ENCODE data around the gene POLRMT. TPM values are rescaled to one million over a fixed set of nuclear protein-coding genes. Genes with fewer than 3 reads are reported as not detected.
A peak's percentile ranks its signal among the peaks of the same experiment; 100 is the strongest.

Gene POLRMT
- total and polyA plus RNA-seq, 7 donors: 61.7 to 99.8 (median 78.8) TPM

- ATAC-seq (no peak), DNase-seq (no peak)
- Histone ChIP-seq H3K36me3 (ENCODE audit: insufficient read depth in 1 of 2, low read depth in 1 of 2) (peaks cover 8 to 35% of the 10 kb centered on the region in 2 donors), H3K4me1 (peaks cover under 1% of the 10 kb centered on the region), H3K27ac (no peak overlapping the region), H3K4me3 (no peak overlapping the region), H3K27me3 (ENCODE audit: insufficient read depth in 3 of 3, low read length in 2 of 3) (no peaks in the 10 kb centered on the region), H3K9me3 (no peaks in the 10 kb centered on the region)
- WGBS, 3 donors: 67 to 79% (median 69%) methylated on average over 27 to 28 of the region's 28 CpGs
- intact Hi-C loops (cut with DNase I): no loop called here
- no peak for TF ChIP-seq CTCF (IDR thresholded peaks at IDR 0.05)
These were observed 11.0 kb upstream of the POLRMT start for GRCh38 chr19:644363-644762.

GRCh38 chr19:643736-644135 lies 10.4 kb upstream of the POLRMT start:
- Histone ChIP-seq H3K9me3 (no peaks in the 10 kb centered on the region), H3K4me1 (peaks cover 7% of the 10 kb centered on the region), H3K27me3 (ENCODE audit: insufficient read depth in 3 of 3, low read length in 2 of 3) (no peaks in the 10 kb centered on the region), H3K36me3 (ENCODE audit: insufficient read depth in 1 of 2, low read depth in 1 of 2) (peaks cover 8 to 29% of the 10 kb centered on the region in 2 donors), H3K4me3 (no peak overlapping the region), H3K27ac (no peak overlapping the region)
- TF ChIP-seq CTCF (IDR thresholded peaks at IDR 0.05): no peak
- DNase-seq (peak in 1 of 2 donors; percentile 12), ATAC-seq (no peak)
- intact Hi-C loops (cut with DNase I): no loop called here
- 84 to 87% (median 85%) methylated on average over 21 to 24 of the region's 24 CpGs for WGBS, 3 donors

- no peak for TF ChIP-seq CTCF (IDR thresholded peaks at IDR 0.05)
- H3K27me3 ChIP-seq (ENCODE audit: insufficient read depth in 3 of 3, low read length in 2 of 3): no peaks in the 10 kb centered on the region
- H3K27ac ChIP-seq: no peak overlapping the region
- peaks cover 8 to 22% of the 10 kb centered on the region in 2 donors for H3K36me3 ChIP-seq (ENCODE audit: insufficient read depth in 1 of 2, low read depth in 1 of 2)
- peaks cover 9% of the 10 kb centered on the region for H3K4me1 ChIP-seq
- no peak overlapping the region for H3K4me3 ChIP-seq
- intact Hi-C loops (cut with DNase I): no loop called here
- H3K9me3 ChIP-seq: no peaks in the 10 kb centered on the region
- peak in 1 of 2 donors; percentile 8 for DNase-seq
- 79 to 82% (median 80%) methylated on average over 44 to 70 of the region's 70 CpGs for WGBS, 3 donors
- no peak for ATAC-seq
These were observed 9.7 kb upstream of the POLRMT start for GRCh38 chr19:642767-643727.

- Histone ChIP-seq H3K4me1 (peaks cover 9% of the 10 kb centered on the region), H3K9me3 (no peaks in the 10 kb centered on the region), H3K36me3 (ENCODE audit: insufficient read depth in 1 of 2, low read depth in 1 of 2) (peaks cover 2 to 9% of the 10 kb centered on the region in 2 donors), H3K27ac (no peak overlapping the region), H3K27me3 (ENCODE audit: insufficient read depth in 3 of 3, low read length in 2 of 3) (no peaks in the 10 kb centered on the region), H3K4me3 (no peak overlapping the region)
- intact Hi-C loops (cut with DNase I): no loop called here
- WGBS, 3 donors: 72 to 85% (median 84%) methylated on average over 17 of the region's 17 CpGs
- DNase-seq (peak in 1 of 2 donors; percentile 15), ATAC-seq (no peak)
- no peak for TF ChIP-seq CTCF (IDR thresholded peaks at IDR 0.05)
These were observed 8.4 kb upstream of the POLRMT start for GRCh38 chr19:641702-642101.

Data from psoas muscle (tissue), 8 donors.